Right lobe of liver (tissue), 4 donors: ENCODE results near the gene ATP1B3.

ENCODE experiments used
- POLR2A ChIP-seq: fragments of 450-650 bp; IDR thresholded peaks from one replicate; pipeline ENCODE4 v1.6.1; 2017; ENCODE audit warnings: antibody characterized with exemption, mild to moderate bottlenecking
- TF ChIP-seq, protein P1 (sequence below), 4 donors: fragments of 200-600 bp in 3 of 4; fragments of 450-650 bp in 1 of 4; IDR thresholded peaks; one replicate each; pipeline versions ENCODE4 v1.5.1 to v1.8.0; 2016 to 2022; ENCODE audit warnings: antibody characterized with exemption in 4 of 4, mild to moderate bottlenecking in 2 of 4
- donor health status: DM: no; HTN: no; CAD: no.
- donor health status: DM: no; HTN: no; CAD: no.
- donor health status: DM: no; HTN: yes; CAD: no.

DNA sequence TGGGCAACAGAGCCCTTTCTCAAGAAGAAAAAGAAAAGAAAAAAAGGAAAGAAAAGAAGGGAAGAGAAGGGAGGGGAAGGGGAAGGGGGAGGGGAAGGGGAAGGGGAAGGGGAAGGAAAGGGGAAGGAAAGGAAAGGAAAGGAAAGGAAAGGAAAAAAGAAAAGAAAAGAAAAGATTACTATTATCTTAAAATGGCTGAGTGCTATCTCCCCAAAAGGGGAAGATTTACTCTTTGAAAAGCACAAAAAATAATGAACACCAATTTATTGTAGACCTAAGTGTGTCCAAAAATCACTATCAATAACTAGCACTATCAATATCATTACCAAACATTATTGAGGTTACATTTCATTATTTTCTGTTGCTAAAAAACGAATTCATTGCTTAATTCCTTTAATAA, 89.0 kb downstream of the ATP1B3 start:
- TF ChIP-seq, protein P1, sequence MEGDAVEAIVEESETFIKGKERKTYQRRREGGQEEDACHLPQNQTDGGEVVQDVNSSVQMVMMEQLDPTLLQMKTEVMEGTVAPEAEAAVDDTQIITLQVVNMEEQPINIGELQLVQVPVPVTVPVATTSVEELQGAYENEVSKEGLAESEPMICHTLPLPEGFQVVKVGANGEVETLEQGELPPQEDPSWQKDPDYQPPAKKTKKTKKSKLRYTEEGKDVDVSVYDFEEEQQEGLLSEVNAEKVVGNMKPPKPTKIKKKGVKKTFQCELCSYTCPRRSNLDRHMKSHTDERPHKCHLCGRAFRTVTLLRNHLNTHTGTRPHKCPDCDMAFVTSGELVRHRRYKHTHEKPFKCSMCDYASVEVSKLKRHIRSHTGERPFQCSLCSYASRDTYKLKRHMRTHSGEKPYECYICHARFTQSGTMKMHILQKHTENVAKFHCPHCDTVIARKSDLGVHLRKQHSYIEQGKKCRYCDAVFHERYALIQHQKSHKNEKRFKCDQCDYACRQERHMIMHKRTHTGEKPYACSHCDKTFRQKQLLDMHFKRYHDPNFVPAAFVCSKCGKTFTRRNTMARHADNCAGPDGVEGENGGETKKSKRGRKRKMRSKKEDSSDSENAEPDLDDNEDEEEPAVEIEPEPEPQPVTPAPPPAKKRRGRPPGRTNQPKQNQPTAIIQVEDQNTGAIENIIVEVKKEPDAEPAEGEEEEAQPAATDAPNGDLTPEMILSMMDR (IDR thresholded peaks at IDR 0.05), result no peak
- no peak for TF ChIP-seq POLR2A
